HG03469 (cell line): ENCODE results near the gene ZIM2.
"Not testable (repeated sequence)": the region's sequence is repeated elsewhere in the genome, so short reads cannot be mapped to it uniquely, and the experiment has no call there.

Experiments used
- ATAC-seq: cut with Tn5 transposase; IDR thresholded peaks from one replicate; pipeline ENCODE4 v1.9.1; 2021; ENCODE audit warnings: mild to moderate bottlenecking, moderate library complexity, moderate number of reproducible peaks; ENCODE audit not compliant: unreplicated experiment

Gene ZIM2

DNA sequence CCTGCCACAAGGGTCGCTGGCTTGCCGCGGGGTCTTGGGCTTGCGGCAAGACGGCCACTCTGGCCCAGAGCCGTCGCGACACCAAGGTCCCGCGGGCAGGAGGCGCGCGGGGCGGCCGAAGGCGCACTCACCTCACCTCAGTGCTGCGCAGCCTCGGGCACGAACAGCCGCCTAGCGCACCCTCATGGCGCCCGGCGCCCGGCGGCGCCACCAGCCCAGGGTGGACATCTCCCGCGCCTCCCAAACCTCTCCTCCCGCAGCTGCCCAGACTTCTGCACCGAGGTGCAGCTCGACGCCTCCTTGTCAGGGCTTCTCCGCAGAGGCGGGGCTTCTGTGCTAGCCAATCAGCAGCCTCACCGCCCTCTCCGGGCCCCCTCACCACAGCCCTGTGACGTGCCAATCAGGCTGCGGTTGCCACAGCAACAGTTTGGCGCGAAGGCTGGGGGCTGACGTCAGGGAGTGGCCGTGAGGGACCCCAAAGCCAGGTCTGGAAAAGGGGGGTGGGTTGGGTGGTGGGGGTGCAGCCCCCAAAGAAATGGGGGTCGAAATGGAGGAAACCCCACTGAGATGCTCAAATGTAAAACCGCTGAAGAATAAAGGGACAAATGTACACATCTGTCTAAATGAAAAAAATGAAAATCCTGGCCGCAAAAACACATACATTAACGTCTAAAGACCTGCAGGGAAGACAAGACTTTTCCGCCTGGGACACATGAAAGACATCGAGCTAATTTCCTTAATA is at the start of gene ZIM2, which contains the start of gene PEG3:
TSS of gene ZIM2 (minus strand) at position 276 of the 742 bp plus-strand sequence. CDS start 16,449 bp downstream, outside the sequence.
TSS of gene PEG3 (minus strand) at position 276 of the 742 bp plus-strand sequence. CDS start 16,071 bp downstream, outside the sequence.
- no peak for ATAC-seq

DNA sequence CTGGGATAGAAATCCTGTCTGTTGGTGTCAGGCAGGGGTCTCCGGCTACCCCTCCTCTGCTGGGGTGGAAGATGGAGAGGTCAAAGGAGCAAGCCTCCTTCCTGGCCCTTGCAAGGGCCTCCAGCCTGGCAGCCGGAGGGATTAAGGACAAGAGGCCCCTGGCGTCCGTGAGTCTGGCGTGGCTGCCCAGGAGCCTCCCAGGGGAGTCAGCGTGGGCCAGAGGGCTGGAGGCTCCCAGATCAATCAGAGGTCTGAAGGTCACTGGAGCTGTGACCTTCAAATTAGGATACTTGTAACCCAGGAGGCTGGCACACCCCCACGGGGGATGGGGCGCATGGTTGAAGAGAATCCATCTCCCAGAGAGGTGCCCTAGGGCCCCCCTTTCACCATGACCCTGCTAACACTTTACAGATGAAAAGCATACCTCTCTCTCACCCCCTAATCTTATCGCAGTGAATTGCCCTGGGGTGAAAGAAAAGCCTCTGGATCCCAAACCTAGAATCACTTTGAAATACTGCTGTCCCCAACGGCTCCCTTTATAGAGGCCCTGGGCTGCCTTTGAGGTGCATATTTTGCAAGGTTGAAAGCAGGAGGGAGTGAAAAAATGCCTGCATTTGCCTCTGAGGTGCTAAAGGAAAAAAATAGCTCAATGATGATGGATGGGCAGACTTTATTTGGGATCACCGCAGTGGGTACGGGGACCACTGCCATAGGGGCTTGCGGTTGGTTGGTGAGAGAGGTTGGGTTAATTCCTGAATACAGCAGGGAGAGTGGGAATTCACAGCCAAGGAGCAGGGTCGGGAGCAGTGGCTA is 44.9 kb upstream of the ZIM2 start:
- no peak for ATAC-seq

DNA sequence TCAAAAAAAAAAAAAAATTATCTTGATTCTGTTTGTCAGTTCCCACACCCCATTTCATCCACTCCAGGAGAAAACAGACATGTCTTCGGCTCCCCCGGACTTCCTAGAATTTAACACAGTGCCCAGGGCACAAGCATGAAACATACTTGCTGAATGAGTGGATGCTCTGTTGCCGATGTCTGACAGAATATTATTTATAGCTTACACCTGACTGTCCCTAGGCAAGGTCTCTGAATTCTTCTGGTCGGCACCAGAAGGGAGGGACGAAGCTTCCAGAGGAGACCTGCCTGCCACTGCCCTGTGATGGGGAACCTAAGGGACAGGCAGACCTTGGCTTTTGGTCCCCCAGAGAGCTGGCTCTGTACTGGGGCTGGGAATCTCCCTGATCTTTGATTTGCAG is 43.9 kb upstream of the ZIM2 start:
- no peak for ATAC-seq

DNA sequence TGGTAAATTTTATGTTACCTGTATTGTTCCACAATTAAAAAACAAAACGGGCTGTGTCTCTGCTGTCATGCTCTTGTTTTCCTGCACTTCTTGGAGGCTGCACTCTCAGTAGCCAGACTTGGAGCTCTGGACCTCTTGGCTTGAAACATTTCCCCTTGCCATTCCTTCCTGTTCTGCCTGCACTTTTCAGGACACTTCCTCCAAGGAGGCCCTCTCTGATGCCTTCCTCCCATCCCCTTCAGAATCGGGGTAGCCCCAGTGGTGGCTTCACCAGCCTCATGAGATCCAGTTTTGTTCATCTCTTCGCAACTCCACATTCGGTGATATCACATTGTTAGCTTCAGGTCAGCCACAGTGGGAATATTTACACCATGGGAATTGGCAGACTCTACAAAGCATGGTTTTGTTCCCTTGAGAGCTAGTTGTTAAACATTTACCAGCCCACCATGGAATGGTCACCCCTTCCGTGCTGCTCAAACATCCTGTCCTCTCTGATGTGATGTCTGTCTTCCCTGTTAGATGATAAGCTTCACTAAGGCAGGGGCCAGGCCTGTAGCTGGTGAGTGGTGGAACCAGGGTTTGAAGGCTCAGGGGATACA is 40.2 kb upstream of the ZIM2 start:
- no peak for ATAC-seq

DNA sequence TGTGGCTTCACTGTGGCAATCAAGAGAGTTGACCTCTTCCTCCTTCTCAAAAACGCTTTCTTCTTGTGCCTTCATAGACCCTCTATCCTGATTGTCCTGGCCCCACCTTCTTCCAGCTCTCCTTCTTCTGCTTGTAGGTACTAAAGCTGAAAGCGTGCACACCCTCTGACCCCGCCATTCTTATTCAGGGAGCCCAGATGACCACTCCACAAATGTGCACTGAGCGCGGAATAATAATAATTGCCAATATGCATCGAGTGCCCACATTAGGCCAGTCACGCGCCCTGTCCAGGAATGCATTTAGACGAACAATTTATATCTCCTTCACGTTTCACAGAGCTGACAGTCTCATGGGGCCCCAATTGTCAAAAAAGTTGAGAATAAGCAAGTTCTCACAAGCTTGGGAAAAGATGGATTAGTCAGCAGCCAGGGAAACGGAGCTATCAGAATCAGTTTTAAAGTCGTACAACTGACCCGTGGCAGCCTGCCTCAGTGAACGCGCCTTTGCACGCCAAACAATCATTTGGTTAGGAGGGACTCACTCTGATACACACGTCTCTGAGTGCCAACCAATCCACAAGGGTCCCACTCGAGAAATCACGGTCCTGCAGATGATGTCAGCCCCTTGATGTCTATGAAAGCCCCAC is 36.7 kb upstream of the ZIM2 start:
- no peak for ATAC-seq

DNA sequence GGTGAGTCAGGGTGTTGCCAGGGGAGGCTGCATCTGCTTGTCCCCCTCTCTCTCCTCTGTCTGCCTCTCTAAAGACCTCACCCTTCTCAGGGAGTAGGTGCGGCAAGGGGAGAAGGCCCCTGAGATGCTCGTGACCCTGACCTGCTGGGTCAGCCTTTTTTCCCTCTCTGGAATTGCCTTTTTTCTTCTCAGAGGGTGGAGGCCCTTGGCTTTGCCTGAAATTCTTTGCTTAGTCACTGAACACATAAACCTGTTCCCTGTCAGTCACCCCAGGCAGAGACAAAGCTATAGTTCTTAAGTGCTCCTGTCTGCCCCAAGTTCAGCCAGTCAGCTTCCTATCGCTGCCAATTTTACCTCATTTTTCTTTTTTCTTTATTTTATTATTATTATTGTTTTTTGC is 35.2 kb upstream of the ZIM2 start:
- no peak for ATAC-seq

DNA sequence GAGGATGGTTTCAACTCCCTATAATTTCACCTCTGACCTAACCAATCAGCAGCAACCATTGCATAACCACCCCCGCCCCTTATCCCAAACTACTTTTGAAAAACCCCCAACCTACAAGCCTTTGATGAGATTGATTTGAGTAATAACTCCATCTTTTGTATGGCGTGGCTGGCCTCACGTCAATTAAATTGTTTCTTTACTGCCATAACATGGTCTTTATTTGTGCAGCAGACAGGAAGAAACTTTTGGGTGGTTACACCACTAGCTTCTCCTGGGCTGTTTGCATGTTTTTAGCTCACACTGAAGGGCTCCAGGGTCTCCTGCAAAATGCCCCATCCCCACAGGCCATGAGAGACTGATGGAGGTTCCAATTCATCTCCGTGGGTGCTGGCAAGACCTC is 34.0 kb upstream of the ZIM2 start:
- no peak for ATAC-seq

DNA sequence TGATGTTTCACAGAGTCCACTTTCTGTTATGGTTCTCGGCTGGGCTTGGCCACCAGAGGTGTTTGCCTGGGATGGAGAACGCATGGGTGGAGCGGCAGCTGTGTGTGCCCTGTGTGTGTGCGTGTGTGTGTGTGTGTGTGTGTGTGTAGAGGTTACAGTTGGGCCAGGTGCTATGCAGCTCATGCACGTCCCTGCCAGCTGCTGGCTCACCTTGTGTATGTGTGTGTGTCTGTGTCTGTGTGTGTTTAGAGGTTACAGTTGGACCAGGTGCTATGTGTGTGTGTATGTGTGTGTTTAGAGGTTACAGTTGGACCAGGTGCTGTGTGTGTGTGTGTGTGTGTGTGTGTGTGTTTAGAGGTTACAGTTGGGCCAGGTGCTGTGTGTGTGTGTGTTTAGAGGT is 33.0 kb upstream of the ZIM2 start:
- no peak for ATAC-seq

DNA sequence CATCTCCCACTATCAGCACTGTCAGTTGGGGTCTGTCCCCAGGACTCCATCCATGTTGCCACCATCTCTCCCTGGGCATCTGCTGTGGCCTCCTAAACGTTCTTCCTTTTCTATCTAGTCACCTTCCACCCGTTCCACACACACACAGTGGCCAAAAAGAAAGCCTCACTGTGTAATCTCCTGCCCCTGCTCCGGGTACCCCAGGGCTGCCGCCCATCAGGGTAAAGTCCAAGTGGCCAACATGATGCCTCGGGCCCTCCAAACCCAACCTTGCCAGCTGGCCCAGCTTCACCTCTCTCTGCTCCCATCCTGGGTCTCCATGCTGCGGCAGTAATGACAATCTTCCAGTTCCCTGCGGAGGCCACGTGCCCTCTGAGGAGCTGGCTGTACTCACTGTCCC is 29.4 kb upstream of the ZIM2 start:
- ATAC-seq, result no peak

DNA sequence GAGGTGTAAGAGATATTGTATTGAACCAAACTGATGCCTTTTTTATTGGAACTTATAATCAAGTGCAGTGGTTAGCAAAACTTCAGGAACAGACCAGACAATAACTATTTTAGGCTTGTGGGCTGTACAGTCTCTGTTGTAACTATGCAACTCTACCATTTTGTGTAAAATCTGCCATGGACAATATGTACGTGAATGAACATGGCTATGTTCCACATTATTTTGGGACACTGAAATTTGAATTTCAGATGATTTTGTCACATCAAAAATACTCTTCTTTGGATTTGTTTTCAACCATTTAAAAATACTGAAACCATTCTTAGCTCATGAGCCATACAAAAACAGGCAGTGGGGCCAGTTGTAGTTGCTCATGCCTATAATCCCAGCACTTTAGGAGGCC is 27.9 kb upstream of the ZIM2 start:
- ATAC-seq, result no peak

DNA sequence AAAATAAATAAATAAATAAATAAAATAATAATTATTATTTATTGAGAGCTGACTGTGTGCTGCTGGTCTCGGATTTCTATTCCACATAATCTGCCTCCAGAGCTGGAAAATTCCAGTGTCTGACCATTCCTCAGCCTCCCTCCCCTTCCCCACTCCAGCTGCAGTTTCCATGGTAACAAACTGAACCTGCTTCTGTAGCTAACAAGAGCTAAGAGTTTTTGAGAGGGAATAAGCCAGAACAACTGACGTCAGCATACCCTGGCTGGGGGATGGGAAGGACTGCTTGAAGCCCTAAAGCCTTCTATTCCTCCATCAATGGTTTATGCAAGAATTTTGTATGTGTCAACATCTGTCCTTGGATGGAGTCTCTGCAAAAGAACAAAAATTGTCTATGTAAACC is 26.0 kb upstream of the ZIM2 start:
- no peak for ATAC-seq

DNA sequence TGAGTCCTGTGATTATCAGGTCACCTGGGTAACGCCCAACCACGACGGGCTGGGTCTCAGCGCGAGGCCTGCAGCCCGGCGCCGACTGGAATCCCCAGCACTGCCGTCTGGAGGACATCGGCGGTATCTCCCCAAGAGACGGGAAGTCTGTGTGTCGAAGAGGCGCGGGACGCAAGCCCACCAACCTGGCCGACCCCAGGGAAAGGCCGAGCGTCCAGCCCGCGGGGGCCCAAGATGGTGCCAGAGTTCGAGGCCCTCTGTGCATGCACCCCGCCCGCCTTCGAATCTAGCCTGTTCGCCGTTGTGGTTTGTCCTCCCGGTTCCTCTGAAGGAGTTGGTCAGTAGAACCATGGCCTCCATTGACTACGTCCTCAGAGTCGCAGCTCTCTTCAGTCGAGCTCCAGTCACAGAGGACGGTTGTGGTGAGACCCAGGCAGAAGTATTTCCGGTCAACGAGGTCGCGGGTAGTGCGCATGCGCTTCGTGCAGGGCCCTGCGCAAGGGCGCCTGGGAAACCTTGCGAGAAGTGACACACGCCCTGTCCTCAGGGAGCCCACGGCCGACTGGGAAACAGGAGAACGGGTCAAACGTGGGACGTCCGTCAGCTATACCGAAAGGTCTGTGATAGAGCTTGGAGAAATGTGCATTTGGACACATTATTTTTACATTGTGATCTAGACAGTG is 24.1 kb upstream of the ZIM2 start:
- no peak for ATAC-seq

DNA sequence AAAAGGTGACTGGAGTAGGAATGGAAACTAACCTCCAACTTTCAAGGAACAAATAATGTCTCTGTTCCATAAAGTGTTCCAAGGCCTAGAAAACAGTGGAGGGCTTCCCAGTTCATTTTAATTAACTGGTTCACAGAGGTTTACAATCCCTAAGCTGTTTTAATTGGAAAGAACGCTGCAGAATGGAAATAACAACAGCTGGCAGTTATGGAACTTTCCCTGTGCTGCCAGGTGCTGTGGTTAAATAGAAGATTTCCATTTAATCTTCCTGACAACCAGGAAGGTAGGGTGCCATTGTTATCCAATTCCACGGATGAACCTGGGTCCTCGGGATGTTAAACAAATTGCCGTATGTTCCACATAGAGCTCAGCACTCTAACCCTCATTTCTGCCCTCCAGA is 22.2 kb upstream of the ZIM2 start:
- no peak for ATAC-seq

DNA sequence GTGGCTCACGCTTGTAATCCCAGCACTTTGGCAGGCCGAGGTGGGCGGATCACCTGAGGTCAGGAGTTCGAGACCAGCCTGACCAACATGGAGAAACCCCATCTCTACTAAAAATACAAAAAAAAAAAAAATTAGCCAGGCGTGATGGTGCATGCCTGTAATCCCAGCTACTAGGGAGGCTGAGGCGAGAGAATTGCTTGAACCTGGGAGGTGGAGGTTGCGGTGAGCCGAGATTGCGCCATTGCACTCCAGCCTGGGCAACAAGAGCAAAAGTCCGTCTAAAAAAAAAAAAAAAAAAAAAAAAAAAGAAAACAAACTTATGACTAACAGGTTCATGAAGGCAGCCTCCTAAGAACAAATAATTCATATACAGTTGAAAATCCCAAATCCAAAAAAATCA is 19.9 kb upstream of the ZIM2 start:
- not testable (repeated sequence) for ATAC-seq

DNA sequence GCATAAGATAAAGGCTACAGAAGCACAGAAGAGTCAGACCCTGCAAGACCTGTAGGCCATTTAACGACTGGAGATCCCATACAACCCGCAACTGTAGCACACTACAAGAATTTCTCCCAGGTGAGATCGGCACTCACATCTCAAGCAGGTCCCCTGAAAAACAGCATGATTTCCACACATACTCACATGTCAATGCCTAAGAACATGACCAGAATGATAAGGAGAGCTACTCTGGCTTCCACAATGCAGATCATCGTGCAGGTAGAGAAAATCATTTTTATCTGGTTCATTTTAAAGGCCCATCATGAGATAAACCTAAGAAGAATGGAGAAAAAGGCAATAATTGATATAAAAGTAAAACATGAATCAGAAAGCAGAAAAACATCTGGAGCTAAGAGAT is 17.5 kb upstream of the ZIM2 start:
- no peak for ATAC-seq

DNA sequence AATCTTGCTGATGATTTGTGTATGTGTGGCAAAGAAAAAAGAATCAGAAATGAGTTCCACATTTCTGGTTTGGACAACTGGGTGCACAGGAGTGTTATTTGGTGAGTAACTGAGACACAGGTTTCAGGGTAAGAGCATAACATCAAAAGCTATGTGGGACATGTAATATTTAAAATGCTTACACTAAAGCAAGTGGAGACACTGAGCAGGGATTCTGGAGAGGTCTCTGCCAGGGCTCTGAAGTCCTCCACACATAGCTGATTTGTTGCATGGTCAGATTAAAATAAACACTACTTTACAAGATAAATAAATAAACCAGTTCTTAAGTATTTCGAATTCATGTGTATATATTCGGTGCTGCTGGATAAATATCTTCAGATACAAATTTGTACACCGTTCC is 16.3 kb upstream of the ZIM2 start:
- ATAC-seq, result no peak

DNA sequence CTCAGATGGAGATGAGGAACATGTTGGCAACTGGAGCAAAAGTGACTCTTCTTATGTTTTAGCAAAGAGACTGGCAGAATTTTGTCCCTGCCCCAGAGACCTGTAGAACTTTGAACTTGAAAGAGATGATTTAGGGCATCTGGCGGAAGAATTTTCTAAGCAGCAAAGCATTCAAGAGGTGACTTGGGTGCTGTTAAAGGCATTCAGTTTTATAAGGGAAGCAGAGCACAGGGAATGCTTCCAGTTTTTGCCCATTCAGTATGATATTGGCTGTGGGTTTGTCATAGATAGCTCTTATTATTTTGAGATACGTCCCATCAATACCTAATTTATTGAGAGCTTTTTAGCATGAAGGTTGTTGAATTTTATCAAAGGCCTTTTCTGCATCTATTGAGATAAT is 11.8 kb upstream of the ZIM2 start:
- not testable (repeated sequence) for ATAC-seq

DNA sequence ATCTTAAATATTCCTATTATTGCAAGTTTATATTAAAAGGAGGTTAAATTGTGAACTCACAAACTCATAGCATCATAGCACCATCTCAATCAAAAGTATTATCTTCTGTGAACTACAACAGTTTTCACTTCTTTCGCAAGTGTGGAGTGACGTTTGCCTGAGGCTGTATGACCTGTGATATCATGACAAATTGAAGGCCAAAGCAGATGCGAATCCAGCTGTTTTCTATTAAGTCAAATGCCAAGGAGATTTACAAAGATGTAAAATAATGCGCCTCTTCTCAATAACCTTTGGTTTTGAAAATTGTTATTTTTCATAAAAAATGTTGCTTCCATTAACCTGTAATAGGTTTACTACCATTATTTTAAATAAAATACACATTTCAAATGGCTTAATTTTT is 7.6 kb upstream of the ZIM2 start:
- ATAC-seq, result no peak

DNA sequence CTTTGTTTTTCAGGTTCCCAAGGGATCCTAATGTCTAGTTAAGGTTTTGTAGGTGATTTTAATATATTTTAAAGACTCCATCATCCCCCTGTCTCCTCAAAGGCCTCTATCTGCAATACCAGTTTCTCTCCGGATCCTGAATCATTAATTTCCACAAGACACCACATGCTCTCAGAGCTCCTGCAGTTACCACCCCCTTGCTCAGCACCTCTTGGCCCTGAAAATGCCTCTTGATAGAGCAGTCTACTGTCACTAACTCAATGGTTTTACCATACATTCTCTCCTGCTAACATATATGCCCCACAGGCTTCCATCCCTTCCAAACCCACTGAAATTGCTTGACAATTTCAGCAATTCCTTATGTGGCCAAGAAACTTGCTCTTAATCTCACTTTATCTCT is 1.9 kb upstream of the ZIM2 start:
- no peak for ATAC-seq

DNA sequence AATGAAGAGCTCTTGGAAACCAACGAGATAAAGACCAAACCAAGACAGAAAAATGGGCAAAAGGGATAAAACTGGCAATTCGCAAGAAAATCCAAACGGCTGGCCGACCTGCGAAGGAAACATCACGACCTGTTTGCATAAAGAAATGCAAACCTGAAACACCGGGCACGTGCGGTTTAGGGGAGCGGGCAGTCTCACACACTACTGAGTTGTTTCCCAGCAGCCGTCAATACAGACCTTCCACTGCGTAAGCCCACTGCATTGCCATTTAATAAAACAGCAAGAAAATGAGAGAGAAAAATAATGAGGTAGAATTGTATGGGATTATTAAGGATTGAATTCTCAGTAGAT is 642 bp upstream of the ZIM2 start:
- no peak for ATAC-seq
